ENCODE measurements around the gene PPP1R15B. TPM values are rescaled to one million over a fixed set of nuclear protein-coding genes. Genes with fewer than 3 reads are reported as not detected.

The PPP1R15B gene
- polyA plus RNA-seq, 2 of the 4 experiments (the other 2 are of a cell fraction), result 26.9 to 51.9 TPM

GRCh38 chr1:204435381-204435831 lies 23.8 kb upstream of the PPP1R15B start:
- no peak overlapping the region for H3K4me3 ChIP-seq

GRCh38 chr1:204434116-204434755 lies 22.6 kb upstream of the PPP1R15B start:
- CTCF ChIA-PET, result interaction anchor here (0.8 to 19.8 kb wide), 10 partner anchors 11 to 373 kb away, joined by 3 to 448 read pairs (median 5); partner anchors contain the start of gene PIK3C2B
- POLR2A ChIA-PET, result no interaction called here
- 95% methylated on average over 9 of the region's 9 CpGs for WGBS (ENCODE audit: missing lambda C conversion rate)
- TF ChIP-seq ATOH8 (CRISPR knock-in tag; IDR thresholded peaks at IDR 0.05; ENCODE audit: low read depth) (no peak), HDAC2 (IDR thresholded peaks at IDR 0.05) (no peak), CBX8 (IDR thresholded peaks at IDR 0.05) (no peak), MAX (IDR thresholded peaks at IDR 0.05) (no peak), NFE2L2 (conservative IDR thresholded peaks at IDR 0.05; ENCODE audit: low read length) (no peak), E2F6 (IDR thresholded peaks at IDR 0.05; ENCODE audit: borderline replicate concordance, low read depth) (no peak), FOSB (CRISPR knock-in tag; IDR thresholded peaks at IDR 0.05) (no peak), NPAS2 (CRISPR knock-in tag; IDR thresholded peaks at IDR 0.05; ENCODE audit: borderline replicate concordance) (no peak), TFCP2L1 (CRISPR knock-in tag; IDR thresholded peaks at IDR 0.05) (no peak), HOXA7 (CRISPR knock-in tag; IDR thresholded peaks at IDR 0.05) (no peak), CHD4 (IDR thresholded peaks at IDR 0.05; ENCODE audit: borderline replicate concordance) (no peak), GATA3 (IDR thresholded peaks at IDR 0.05; ENCODE audit: borderline replicate concordance) (no peak), BCL3 (IDR thresholded peaks at IDR 0.05) (no peak), MAFK (IDR thresholded peaks at IDR 0.05; ENCODE audit: partially characterized antibody) (no peak), CEBPB (IDR thresholded peaks at IDR 0.05) (no peak), USF2 (IDR thresholded peaks at IDR 0.05) (no peak), MYC (IDR thresholded peaks at IDR 0.05; ENCODE audit: borderline replicate concordance, low read length) (no peak)
- H3K4me3 ChIP-seq, result no peak overlapping the region
- H3K4me2 ChIP-seq, result no peak overlapping the region
- ATAC-seq (no peak), DNase-seq (ENCODE audit: low read depth in 1 of 2, low spot score in 1 of 2) (no peak), FAIRE-seq (no peak)
- H3K4me1 ChIP-seq, result peaks cover 32% of the 10 kb centered on the region
- no peaks in the 10 kb centered on the region for H3K9me3 ChIP-seq
- H3K27ac ChIP-seq, result no peak overlapping the region

More at GRCh38 chr1:204435381-204435831, 23.8 kb upstream of the PPP1R15B start:
- H3K27ac ChIP-seq, result peak overlapping the region in 1 of 2 experiments; percentile 15; a peak in 3 of 6 replicates
- TF ChIP-seq HOXA7 (CRISPR knock-in tag; IDR thresholded peaks at IDR 0.05) (no peak), CEBPB (IDR thresholded peaks at IDR 0.05) (peak; percentile 64 to 72), PBX3 (IDR thresholded peaks at IDR 0.05) (no peak), RAD21 (conservative IDR thresholded peaks at IDR 0.05 in 1 of 2, IDR thresholded peaks at IDR 0.05 in 1 of 2) (no peak)
- no peak for FAIRE-seq
- POLR2A ChIA-PET, result interaction anchor here (1.4 kb wide), 1 partner anchor 18 kb away, joined by 8 read pairs; no protein-coding TSS in a partner anchor
- H3K9me3 ChIP-seq, result no peaks in the 10 kb centered on the region
- H3K4me1 ChIP-seq, result peaks cover 42% of the 10 kb centered on the region
- ATAC-seq, result no peak
- WGBS (ENCODE audit: missing lambda C conversion rate), result 70% methylated on average over 4 of the region's 4 CpGs
- DNase-seq (ENCODE audit: low read depth in 1 of 2, low spot score in 1 of 2), result no peak
- no peak overlapping the region; the same call in 2 of the 3 replicates for H3K4me2 ChIP-seq
- CTCF ChIA-PET, result interaction anchor here (0.6 to 19.8 kb wide), 7 partner anchors 9 to 536 kb away, joined by 3 to 448 read pairs (median 5); partner anchors contain the start of gene PIK3C2B

Measured in A549 (cell line).